ENCODE measurements around the gene TIMM21.

TIMM21 gene

GRCh38 chr18:74147779-74148542 lies at the start of gene TIMM21, which contains the start of gene FBXO15:
TIMM21 (plus strand) TSS chr18:74148523; CDS start chr18:74148809, 286 bp downstream.
FBXO15 (minus strand) TSS chr18:74147834; CDS start chr18:74147785, 49 bp downstream.
- peak; percentile 96 for DNase-seq (ENCODE audit: low spot score)

DNA sequence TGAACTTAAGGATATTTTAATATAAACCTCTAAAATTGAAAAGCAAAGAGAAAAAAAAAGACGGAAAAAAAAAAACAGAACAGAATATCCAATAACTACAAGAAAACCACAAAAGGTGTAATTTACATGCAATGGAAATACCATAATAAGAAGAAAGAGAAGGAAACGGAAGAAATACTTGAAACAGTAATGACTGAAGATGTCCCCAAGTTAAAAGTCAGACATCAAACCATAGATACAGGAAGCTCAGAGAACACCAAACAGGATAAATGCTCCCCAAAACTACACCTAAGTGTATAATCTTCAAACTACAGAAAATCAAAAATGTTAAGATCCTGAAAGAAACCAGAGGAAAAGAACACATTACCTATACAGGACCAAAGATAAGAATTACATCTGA lies 39.9 kb upstream of the TIMM21 start:
- DNase-seq (ENCODE audit: low spot score), result no peak

GRCh38 chr18:74110149-74110548 lies 38.2 kb upstream of the TIMM21 start:
- no peak for DNase-seq (ENCODE audit: low spot score)

DNA sequence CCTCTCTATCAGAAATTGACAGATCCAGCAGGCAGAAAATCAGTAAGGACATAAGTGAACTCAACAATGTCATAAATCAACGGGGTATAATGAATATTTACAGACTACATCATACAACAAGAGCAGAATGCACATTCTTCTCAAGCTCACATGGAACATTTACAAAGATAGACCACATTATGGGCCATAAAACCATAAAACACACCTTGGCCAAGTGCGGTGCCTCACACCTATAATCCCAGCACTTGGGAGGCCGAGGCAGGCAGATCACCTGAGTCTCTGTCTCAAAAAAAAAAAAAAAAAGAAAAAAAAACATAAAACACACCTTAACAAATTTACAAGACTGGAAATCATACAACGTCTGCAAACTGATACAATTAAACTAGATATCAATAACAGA lies 37.3 kb upstream of the TIMM21 start:
- no peak for DNase-seq (ENCODE audit: low spot score)

DNA sequence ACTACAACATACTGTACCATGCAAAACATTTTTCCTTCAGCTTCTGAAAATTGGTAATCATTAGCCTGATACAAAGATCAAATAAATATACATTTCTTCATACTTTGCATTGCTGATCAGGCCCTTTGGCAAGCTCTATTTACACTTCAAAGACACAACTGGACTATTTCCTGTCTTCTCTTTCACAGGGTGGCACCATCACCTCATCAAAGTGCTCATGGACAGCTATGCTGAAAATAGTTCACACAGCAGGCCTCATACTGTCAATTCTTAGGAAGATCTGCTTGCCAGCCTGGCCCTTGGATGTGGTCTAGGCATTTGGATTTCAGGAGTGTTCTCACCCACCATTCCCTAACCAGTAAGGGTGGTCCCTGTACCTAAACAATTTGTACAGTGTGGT lies 34.6 kb upstream of the TIMM21 start:
- no peak for DNase-seq (ENCODE audit: low spot score)

DNA sequence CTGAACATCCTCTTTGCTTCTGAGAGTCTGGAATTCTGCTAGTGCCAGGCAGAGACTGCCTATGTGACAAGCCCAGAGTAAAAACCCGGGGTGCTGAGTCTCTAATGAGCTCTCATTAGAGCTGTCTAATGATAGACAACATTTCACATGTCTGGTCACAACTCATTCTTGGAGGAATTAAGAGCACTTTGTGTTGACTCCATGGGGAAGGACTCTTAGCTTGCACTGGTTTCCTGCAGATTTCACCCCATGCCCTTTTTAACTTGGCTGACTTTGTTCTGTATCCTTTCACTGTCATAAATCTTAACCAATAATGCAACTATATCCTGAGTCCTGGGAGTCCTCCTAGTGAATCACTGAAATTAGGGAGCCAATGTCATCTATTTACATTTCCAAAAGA lies 34.2 kb upstream of the TIMM21 start:
- no peak for DNase-seq (ENCODE audit: low spot score)

DNA sequence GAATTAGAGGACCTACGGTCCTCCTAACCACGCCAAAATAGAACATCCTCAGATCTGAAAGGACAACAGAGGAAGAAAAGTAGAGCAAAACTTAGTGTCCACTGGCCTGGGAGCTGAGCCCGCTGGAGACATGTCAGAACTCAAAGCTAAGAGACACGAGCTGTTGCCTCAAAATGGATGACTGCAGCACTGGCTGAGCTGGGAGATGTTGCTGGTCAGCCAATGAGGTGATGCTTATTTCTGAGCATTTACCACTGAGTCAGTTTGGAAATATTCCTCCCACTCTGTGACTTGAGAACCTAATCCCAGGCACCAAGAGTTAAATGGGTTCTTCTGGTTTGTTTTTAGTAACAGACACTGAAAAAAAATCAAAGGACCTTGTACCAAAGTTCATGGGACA lies 33.3 kb upstream of the TIMM21 start:
- no peak for DNase-seq (ENCODE audit: low spot score)

GRCh38 chr18:74116633-74117554 lies 31.4 kb upstream of the TIMM21 start:
- no peak for DNase-seq (ENCODE audit: low spot score)

- no peak for DNase-seq (ENCODE audit: low spot score)
These were observed 25.1 kb upstream of the TIMM21 start for GRCh38 chr18:74123200-74123599.

- DNase-seq (ENCODE audit: low spot score), result no peak
These were observed 23.7 kb upstream of the TIMM21 start for GRCh38 chr18:74124642-74125041.

- no peak for DNase-seq (ENCODE audit: low spot score)
These were observed 21.4 kb upstream of the TIMM21 start for GRCh38 chr18:74126684-74127655.

- DNase-seq (ENCODE audit: low spot score), result no peak
These were observed 20.2 kb upstream of the TIMM21 start for GRCh38 chr18:74128159-74128558.

DNA sequence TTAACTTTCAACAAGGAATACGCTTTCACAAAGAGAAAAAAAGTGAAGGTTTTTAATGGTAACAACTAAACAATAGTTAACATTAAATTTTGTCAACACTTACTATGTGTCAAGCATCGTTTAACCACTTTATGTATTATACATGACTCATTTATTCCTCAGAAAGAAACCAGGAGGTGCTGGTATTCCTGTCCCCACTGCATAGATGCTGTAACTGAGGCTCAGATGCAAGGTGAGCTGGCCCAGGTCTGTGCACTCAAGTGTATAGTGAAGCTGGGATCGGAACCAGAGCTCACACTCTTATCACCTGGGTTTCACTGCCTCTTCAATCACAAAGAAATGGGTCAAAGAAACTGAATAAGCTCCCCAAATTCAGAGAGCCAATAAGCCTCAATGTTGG lies 17.2 kb upstream of the TIMM21 start:
- DNase-seq (ENCODE audit: low spot score), result no peak

DNA sequence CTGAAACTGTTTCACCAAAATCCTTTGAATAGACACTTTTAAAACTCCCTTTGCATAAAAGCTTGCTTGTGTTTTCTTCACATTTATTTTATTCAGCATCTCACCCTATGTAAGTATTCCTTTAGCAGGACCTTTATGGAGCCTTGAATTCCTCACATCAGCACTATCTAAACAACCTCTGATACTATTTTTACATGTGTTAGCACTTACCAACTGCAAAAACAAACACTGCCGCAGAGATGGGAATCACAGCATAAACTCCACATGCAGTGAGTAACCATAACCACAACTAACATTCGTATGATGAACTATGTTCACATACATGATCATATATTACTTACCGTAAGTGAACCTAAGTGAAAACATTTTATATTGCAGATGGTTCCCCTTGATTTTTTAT lies 16.1 kb upstream of the TIMM21 start:
- DNase-seq (ENCODE audit: low spot score), result no peak

DNA sequence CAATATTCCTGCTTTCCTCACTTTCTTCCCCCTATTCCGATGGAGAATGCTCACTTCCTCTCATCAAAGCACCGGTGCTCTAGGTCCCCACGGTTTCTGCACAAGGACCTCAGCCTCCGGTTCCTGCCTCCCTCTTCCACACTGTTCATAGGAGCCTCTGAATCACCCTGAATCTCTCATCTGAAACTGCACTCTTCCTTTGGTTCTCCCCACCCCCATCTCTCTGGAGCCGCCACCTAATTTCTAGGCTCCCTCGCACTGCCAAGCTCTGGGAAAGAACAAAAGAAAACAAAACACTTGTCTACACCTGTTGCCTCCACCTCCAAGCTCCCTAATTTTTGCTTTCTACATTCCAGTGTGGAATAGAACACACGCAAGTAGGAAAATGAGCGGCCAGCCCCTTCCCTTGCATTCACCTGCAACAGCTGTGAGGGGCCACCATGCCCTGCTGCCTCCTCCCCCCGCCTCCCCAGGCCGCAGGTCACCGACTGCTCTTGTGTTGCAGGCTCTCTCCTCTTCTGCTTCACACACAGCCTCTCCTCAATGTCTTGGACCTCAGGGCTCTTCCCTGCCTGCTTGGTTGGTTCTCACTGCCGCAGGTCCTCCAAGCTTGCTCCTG lies 10.3 kb upstream of the TIMM21 start:
- DNase-seq (ENCODE audit: low spot score), result no peak

- no peak for DNase-seq (ENCODE audit: low spot score)
These were observed 8.9 kb upstream of the TIMM21 start for GRCh38 chr18:74139411-74139810.

DNA sequence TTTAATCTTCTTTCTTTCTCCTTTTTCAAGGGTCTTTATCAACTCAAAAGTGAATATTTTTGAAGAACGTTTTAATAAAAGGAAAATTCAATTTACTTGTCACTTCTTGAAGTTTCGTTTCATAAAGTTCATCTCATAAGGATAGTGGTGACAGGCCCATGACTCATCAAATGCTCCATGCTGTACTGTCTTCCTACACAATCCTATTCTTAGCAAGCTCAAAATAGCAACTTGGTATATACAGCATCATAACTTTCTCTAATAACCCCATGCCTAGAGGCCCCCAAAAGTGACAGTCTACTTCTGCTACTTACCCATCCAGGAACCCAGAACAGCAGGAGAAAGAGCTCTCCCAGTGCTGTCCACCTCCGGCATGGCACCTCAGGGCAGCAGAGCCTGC lies 8.4 kb upstream of the TIMM21 start:
- no peak for DNase-seq (ENCODE audit: low spot score)

DNA sequence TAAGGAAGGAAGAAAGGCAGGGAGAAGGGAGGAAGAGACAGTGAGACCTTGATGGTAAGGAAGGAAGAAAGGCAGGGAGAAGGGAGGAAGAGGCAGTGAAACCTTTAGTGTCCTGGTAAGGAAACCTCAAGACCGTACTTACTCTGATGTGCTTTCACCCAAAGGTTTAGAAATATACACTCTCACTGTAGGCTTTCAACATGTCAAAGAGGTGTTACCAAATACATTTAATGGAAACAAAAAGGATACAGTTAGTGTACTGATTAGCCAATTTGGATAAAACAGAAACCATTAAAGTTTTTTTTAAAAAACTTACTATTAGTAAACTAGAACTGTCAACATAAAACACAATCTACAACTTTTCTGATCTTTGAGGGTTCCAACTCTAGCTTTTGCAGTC lies 7.7 kb upstream of the TIMM21 start:
- DNase-seq (ENCODE audit: low spot score), result no peak

DNA sequence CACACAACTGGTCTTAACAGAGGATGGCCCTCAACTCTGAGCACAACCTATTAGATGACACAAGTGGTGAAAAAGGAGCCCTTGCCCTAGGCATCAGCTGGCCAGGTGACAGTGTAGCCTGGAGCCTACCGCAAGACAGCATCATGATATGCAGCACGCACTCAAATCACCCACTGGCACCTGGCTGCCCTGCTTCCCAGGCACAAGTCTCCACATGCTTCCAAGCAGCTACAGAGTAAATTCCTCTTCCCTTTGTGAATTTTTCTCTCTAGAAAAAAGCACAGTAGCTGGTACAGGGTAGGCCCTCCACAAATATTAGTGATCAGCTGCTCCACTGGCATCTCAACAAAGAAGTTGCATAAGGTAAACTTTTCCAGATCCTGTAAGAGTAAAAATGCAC lies 6.7 kb upstream of the TIMM21 start:
- no peak for DNase-seq (ENCODE audit: low spot score)

DNA sequence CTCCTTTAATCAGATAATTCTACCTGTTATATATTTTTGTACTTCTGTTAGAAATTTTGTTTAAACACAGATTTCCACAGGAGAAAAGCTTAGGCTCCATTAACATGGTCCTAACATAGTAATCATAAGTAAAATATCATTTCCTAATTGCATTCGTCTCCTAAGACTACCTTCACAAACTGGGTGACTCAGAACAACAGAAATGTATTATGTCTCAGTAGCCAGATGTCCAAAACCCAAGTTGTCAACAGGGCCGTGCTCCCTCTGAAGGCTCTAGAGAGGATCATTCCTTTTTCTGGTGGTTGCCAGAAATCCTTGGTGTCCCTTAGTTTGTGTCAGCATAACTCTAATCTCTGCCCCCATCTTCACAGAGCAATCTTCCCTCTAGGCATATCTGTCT lies 6.1 kb upstream of the TIMM21 start:
- no peak for DNase-seq (ENCODE audit: low spot score)

DNA sequence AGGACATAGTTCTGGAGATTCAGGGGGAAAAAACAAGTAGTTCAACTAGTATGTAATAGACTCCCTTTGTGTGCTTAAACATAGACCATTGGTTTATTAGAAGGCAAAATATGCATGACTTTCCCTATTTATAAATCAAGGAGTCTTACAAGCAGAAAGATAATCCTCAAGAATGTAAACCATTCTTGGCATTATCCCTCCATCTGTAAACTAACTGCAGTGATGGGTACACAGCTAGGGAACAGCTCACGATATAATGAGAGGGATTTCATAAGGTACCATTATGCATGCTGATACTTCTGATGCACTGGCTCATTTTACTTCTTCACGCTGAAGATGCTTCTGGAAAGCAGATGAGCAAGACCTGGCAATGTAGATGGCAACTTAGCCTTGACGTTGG lies 1.6 kb upstream of the TIMM21 start:
- DNase-seq (ENCODE audit: low spot score), result no peak

DNA sequence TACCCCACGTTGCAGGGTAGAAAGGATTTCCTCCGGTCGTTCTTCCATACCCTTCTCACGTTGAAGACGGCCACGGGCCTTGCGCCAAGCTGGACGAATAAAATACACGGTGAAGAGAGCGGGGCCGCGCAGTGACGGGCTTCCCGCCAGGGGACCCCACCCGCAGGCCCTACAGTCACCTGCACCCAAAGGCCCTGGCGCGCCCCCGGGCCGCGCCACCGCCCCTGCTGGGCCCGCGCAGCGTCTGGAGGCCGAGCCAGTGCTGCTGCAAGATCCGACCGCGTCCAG lies 888 bp upstream of the TIMM21 start:
- DNase-seq (ENCODE audit: low spot score), result no peak

Measured in CD4-positive, alpha-beta T cell treated with Interleukin-6 at 100 ng/mL for 8 hours (primary cell).